C4-2B (cell line): ENCODE results near the gene BRPF1.

Experiments used
- CTCF ChIP-seq: fragments of 450-650 bp; conservative IDR thresholded peaks from 2 replicates; pipeline ENCODE4 v1.5.1; 2017; ENCODE audit warnings: mild to moderate bottlenecking
- ZFX ChIP-seq: fragments of 450-650 bp; IDR thresholded peaks from 2 replicates; pipeline ENCODE4 v1.6.1; 2017

DNA sequence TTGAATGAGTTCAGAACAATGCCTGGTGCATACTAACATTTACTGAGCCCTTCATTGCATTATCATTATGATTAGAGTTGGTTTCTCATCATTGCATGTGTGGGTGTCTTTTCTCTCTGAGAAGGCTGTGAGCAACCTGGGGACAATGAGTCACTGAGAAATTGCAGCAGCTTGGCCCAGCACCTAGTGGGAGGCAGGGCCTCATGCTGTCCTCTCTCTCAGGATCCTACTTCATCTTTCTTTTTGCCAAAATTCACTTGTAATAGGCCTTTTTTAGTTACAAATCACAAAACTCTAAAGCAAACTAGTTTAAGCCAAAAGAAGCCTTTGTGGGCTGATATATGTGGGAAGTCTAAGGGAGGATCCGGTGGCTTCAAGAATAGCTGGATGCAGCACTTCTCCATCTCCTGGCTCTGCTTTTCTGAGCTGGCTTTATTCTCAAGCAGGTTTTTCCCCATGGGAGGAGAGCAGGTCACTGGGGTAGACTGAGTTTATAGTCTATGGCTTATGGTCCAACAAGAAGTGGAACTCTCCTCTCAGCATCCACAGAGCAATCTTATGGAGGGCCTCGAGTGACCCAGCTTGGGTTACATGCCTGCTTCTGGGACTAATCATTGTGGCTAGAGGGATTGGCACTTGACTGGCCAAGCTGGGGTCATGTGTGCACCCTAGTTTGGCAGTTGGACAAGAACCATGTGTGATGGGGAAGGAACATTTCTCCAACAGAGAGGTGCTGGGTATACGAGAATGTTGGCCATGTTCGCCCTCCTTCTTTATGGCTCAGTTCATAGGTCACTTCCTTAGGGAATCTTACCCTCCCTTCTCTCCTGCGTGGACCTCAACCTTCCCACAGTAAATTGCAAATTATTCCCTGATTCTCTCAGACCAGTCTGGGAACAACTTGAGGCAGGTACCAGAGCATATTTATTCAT lies 46.9 kb downstream of the BRPF1 start:
- TF ChIP-seq CTCF (no peak), ZFX (no peak)
